GM12874 (cell line): Measurements from ENCODE around the gene DYNC2LI1.

Experiments
- TF ChIP-seq, protein P1 (sequence below): IDR thresholded peaks from 2 replicates; pipeline ENCODE4 v1.5.1; 2011; ENCODE audit warnings: low read depth, mild to moderate bottlenecking, control low read depth, low read length, moderate library complexity; ENCODE audit not compliant: insufficient read depth

The DYNC2LI1 gene

DNA sequence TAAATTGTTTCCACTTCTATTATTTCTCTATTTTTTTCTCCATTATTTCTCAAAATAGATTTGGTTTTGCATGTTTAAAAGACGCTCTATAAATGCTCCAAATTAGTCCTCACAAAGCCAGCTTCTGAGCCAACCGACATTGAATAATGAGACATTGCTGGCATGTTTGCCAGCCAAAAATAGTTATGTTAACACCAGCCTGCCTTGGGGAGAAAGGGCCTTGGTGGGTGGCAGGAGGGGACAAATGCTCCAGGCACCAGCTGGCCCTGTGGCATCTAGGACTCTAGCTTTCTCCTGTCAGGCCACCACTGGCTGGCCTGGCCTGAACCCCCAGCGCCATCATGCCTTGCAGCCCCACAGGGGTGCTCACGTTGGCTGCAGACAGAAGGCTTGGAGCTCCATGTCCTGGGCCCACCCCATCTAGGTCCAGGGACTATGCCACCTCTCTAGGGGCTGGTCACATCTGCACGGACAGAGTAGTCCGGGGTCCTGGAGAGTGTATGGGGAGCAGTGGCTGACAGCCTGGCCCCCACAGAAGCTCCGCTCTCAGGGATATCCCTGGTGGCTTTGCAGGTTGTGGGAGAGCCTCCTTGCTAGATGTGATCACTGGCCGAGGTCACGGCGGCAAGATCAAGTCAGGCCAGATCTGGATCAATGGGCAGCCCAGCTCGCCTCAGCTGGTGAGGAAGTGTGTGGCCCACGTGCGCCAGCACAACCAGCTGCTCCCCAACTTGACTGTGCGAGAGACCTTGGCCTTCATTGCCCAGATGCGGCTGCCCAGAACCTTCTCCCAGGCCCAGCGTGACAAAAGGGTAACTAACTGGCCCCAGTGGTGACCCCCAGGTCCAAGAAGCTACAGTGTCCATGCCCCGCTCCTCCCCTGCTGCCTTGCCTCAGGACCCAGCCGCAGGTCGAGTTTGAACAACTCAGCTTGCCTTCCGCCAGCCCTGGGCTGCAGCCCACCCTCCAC, 77.5 kb downstream of the DYNC2LI1 start:
- TF ChIP-seq, protein P1, sequence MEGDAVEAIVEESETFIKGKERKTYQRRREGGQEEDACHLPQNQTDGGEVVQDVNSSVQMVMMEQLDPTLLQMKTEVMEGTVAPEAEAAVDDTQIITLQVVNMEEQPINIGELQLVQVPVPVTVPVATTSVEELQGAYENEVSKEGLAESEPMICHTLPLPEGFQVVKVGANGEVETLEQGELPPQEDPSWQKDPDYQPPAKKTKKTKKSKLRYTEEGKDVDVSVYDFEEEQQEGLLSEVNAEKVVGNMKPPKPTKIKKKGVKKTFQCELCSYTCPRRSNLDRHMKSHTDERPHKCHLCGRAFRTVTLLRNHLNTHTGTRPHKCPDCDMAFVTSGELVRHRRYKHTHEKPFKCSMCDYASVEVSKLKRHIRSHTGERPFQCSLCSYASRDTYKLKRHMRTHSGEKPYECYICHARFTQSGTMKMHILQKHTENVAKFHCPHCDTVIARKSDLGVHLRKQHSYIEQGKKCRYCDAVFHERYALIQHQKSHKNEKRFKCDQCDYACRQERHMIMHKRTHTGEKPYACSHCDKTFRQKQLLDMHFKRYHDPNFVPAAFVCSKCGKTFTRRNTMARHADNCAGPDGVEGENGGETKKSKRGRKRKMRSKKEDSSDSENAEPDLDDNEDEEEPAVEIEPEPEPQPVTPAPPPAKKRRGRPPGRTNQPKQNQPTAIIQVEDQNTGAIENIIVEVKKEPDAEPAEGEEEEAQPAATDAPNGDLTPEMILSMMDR = no peak

DNA sequence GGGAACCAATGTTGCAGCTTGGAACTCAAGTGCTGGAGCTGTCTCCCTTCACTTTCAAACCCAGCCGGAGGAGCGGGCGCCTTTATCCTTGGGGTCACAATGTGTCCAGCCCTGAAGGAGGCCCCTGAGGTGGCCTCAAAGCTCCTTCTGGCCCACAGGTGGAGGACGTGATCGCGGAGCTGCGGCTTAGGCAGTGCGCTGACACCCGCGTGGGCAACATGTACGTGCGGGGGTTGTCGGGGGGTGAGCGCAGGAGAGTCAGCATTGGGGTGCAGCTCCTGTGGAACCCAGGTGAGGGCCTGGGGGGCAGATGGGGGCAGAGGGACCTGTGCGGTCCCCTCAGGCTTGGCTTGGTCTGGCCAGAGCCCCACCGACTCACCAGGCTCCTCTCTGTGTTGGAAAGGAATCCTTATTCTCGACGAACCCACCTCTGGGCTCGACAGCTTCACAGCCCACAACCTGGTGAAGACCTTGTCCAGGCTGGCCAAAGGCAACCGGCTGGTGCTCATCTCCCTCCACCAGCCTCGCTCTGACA, 78.4 kb downstream of the DYNC2LI1 start:
- TF ChIP-seq, protein P1 = no peak

GRCh38 chr2:43853141-43854081, 79.6 kb downstream of the DYNC2LI1 start:
- TF ChIP-seq, protein P1 = no peak

DNA sequence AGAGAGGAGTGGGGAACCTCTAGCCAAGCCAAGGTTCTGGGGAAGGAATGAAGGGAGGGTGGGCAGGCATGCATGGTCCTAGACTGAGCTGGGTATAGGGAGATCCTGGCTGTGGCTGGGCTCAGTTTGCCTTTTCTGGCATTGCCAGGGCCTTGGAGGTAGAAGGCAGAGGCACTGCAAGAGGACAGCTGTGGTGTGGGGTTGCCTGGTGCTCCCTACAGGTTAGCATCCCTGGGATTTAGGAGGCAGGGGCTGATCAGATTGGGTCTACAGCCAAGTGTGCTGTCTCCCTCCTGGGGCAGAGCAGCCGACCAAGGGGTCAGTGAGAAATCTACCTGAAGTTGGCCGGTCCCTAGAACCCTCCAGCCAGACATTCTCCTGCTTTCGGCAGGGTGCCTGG, 80.8 kb downstream of the DYNC2LI1 start:
- TF ChIP-seq, protein P1 = no peak

DNA sequence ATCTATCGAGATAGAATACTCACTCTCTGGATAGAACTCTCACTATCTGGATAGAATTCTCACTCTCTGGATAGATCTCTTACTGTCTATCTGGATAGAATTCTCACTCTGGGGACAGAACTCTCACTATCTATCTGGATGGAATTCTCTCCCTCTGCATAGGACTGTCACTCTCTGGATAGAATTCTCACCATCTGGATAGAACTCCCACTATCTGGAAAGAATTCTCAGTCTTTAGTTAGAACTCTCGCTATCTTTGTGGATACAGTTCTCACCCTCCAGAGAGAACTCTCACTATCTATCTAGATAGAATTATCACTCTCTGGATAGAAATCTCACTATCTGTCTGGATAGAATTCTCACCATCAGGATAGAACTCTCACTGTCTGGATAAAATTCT, 81.5 kb downstream of the DYNC2LI1 start:
- TF ChIP-seq, protein P1 = no peak
